Measurements from ENCODE around the gene MACF1. TPM values are rescaled to one million over a fixed set of nuclear protein-coding genes. Genes with fewer than 3 reads are reported as not detected.

The MACF1 gene
- total and polyA plus RNA-seq, 4 donors = 23.3 to 216 (median 51.2) TPM

GRCh38 chr1:39170731-39171667, 33.5 kb upstream of the MACF1 start:
- 60% methylated on average over 9 of the region's 9 CpGs for WGBS
- Histone ChIP-seq H3K27ac (ENCODE audit: low read depth in 1 of 2, low read length in 2 of 2) (peak overlapping the region in 1 of 2 donors; percentile 14), H3K9ac (ENCODE audit: low read depth in 1 of 2, low read length in 2 of 2) (peak overlapping the region in 1 of 2 donors; percentile 42), H3K9me3 (ENCODE audit: control insufficient read depth in 4 of 4, low read length in 3 of 4) (no peaks in the 10 kb centered on the region), H3K27me3 (ENCODE audit: control insufficient read depth in 4 of 4, insufficient read depth in 4 of 4, low read length in 3 of 4) (no peaks in the 10 kb centered on the region), H3K4me3 (ENCODE audit: low read depth in 1 of 3, low read length in 3 of 3) (no peak overlapping the region), H3K4me1 (ENCODE audit: control insufficient read depth in 4 of 4, insufficient read depth in 4 of 4, low read length in 3 of 4) (peaks cover 16 to 71% (median 58%) of the 10 kb centered on the region in 4 donors), H3K36me3 (ENCODE audit: control insufficient read depth in 4 of 4, insufficient read depth in 3 of 4, low read depth in 1 of 4, low read length in 3 of 4) (no peaks in the 10 kb centered on the region)
- peak in 1 of 2 donors; percentile 14 for TF ChIP-seq RXRA (IDR thresholded peaks at IDR 0.05)
- TF ChIP-seq HNF4G (IDR thresholded peaks at IDR 0.05) = no peak
- no peak for DNase-seq (ENCODE audit: low spot score)

DNA sequence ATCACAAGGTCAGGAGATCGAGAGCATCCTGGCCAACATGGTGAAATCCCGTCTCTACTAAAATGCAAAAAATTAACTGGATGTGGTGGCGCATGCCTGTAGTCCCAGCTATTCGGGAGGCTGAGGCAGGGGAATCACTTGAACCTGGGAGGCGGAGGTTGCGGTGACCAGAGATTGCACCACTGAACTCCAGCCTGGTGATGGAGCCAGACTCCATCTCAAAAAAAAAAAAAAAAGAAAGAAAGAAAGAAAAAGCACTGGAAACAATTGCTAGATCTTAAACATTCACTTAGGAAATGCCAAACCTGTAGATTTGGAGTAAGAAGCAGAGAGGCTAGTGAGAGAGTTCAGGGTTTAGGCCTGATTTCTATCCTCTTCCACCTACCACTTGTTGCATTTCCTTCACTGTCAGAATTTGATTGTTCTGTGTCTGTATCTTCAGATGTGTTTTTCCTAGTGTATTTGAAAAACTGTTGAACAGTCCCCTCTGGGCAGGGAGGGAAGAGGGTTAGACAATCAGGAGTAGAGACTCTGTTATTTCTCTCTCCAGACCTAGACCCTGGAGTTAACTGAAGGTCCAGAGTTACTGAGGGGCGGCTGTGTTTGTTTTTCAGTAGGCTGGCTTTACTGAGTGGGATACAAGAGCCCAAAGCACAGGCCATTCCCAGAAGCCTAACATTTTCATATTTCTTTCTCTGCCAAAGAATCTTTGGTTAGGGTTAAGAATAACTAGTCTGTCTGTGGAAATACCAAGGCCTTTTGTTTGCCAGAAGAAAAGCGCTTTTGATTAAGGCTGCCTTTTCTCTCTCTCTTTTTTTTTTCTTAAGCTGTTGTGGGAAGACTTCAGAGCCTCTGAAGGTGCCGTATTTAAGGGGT, 31.1 kb upstream of the MACF1 start:
- peak overlapping the region; percentile 40 to 50 for H3K27ac ChIP-seq (ENCODE audit: low read depth in 1 of 2, low read length in 2 of 2)
- no peak overlapping the region for H3K4me3 ChIP-seq (ENCODE audit: low read depth in 1 of 3, low read length in 3 of 3)
- H3K4me1 ChIP-seq (ENCODE audit: control insufficient read depth in 4 of 4, insufficient read depth in 4 of 4, low read length in 3 of 4) = peaks cover 23 to 79% (median 68%) of the 10 kb centered on the region in 4 donors
- no peaks in the 10 kb centered on the region for H3K27me3 ChIP-seq (ENCODE audit: control insufficient read depth in 4 of 4, insufficient read depth in 4 of 4, low read length in 3 of 4)
- H3K9me3 ChIP-seq (ENCODE audit: control insufficient read depth in 4 of 4, low read length in 3 of 4) = no peaks in the 10 kb centered on the region
- H3K36me3 ChIP-seq (ENCODE audit: control insufficient read depth in 4 of 4, insufficient read depth in 3 of 4, low read depth in 1 of 4, low read length in 3 of 4) = no peaks in the 10 kb centered on the region
- peak overlapping the region in 1 of 2 donors; percentile 51 for H3K9ac ChIP-seq (ENCODE audit: low read depth in 1 of 2, low read length in 2 of 2)
- DNase-seq (ENCODE audit: low spot score) = no peak
- 80% methylated on average over 9 of the region's 9 CpGs for WGBS
- TF ChIP-seq ATF3 (IDR thresholded peaks at IDR 0.05) (no peak), RAD21 (IDR thresholded peaks at IDR 0.05) (peak in 1 of 2 donors; percentile 37)

GRCh38 chr1:39173995-39174380, 30.5 kb upstream of the MACF1 start:
- peaks cover 26 to 79% (median 73%) of the 10 kb centered on the region in 4 donors for H3K4me1 ChIP-seq (ENCODE audit: control insufficient read depth in 4 of 4, insufficient read depth in 4 of 4, low read length in 3 of 4)
- no peaks in the 10 kb centered on the region for H3K27me3 ChIP-seq (ENCODE audit: control insufficient read depth in 4 of 4, insufficient read depth in 4 of 4, low read length in 3 of 4)
- peak overlapping the region; percentile 40 to 50 for H3K27ac ChIP-seq (ENCODE audit: low read depth in 1 of 2, low read length in 2 of 2)
- no peak overlapping the region for H3K4me3 ChIP-seq (ENCODE audit: low read depth in 1 of 3, low read length in 3 of 3)
- H3K36me3 ChIP-seq (ENCODE audit: control insufficient read depth in 4 of 4, insufficient read depth in 3 of 4, low read depth in 1 of 4, low read length in 3 of 4) = no peaks in the 10 kb centered on the region
- DNase-seq (ENCODE audit: low spot score) = no peak
- H3K9me3 ChIP-seq (ENCODE audit: control insufficient read depth in 4 of 4, low read length in 3 of 4) = no peaks in the 10 kb centered on the region
- peak overlapping the region in 1 of 2 donors; percentile 51 for H3K9ac ChIP-seq (ENCODE audit: low read depth in 1 of 2, low read length in 2 of 2)
- TF ChIP-seq GABPA (IDR thresholded peaks at IDR 0.05 in 1 of 2, conservative IDR thresholded peaks at IDR 0.05 in 1 of 2) (no peak), RXRA (IDR thresholded peaks at IDR 0.05) (peak in 1 of 2 donors; percentile 25)
- 70% methylated on average over 2 of the region's 2 CpGs for WGBS

- Histone ChIP-seq H3K9ac (ENCODE audit: low read depth in 1 of 2, low read length in 2 of 2) (peak overlapping the region; percentile 22 to 51), H3K4me3 (ENCODE audit: low read depth in 1 of 3, low read length in 3 of 3) (no peak overlapping the region), H3K9me3 (ENCODE audit: control insufficient read depth in 4 of 4, low read length in 3 of 4) (no peaks in the 10 kb centered on the region), H3K4me1 (ENCODE audit: control insufficient read depth in 4 of 4, insufficient read depth in 4 of 4, low read length in 3 of 4) (peaks cover 29 to 79% (median 76%) of the 10 kb centered on the region in 4 donors), H3K27ac (ENCODE audit: low read depth in 1 of 2, low read length in 2 of 2) (peak overlapping the region; percentile 40 to 50), H3K27me3 (ENCODE audit: control insufficient read depth in 4 of 4, insufficient read depth in 4 of 4, low read length in 3 of 4) (no peaks in the 10 kb centered on the region), H3K36me3 (ENCODE audit: control insufficient read depth in 4 of 4, insufficient read depth in 3 of 4, low read depth in 1 of 4, low read length in 3 of 4) (no peaks in the 10 kb centered on the region)
- 33% methylated on average over 5 of the region's 5 CpGs for WGBS
- DNase-seq (ENCODE audit: low spot score) = no peak
- TF ChIP-seq ATF3 (IDR thresholded peaks at IDR 0.05) (peak; percentile 45), NR2F2 (IDR thresholded peaks at IDR 0.05) (no peak), EGR1 (IDR thresholded peaks at IDR 0.05; ENCODE audit: low read depth in 2 of 2) (no peak), HNF4A (conservative IDR thresholded peaks at IDR 0.05) (peak; percentile 7 to 17), RXRA (IDR thresholded peaks at IDR 0.05) (peak; percentile 10 to 31), CTCF (IDR thresholded peaks at IDR 0.05; ENCODE audit: low read depth, low read length, missing input control) (no peak), GABPA (IDR thresholded peaks at IDR 0.05 in 1 of 2, conservative IDR thresholded peaks at IDR 0.05 in 1 of 2) (no peak), SP1 (IDR thresholded peaks at IDR 0.05) (peak; percentile 18), FOXA2 (IDR thresholded peaks at IDR 0.05) (peak; percentile 91), JUND (IDR thresholded peaks at IDR 0.05) (peak in 1 of 2 donors; percentile 19), TAF1 (conservative IDR thresholded peaks at IDR 0.05) (no peak), FOXA1 (IDR thresholded peaks at IDR 0.05) (peak; percentile 67)
- TF ChIP-seq, protein P1, sequence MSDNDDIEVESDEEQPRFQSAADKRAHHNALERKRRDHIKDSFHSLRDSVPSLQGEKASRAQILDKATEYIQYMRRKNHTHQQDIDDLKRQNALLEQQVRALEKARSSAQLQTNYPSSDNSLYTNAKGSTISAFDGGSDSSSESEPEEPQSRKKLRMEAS (IDR thresholded peaks at IDR 0.05) = no peak
Measured at GRCh38 chr1:39174390-39175081, 30.0 kb upstream of the MACF1 start.
